ENCODE results near the gene CDK19.
"Not testable (repeated sequence)": the region's sequence is repeated elsewhere in the genome, so short reads cannot be mapped to it uniquely, and the experiment has no call there.

The CDK19 gene

GRCh38 chr6:110719601-110720000, 95.7 kb downstream of the CDK19 start:
- not testable (repeated sequence) for H3K27ac ChIP-seq (replicated peaks; ENCODE audit: low read length); H3K14ac ChIP-seq (ENCODE audit: low read length); H2BK15ac ChIP-seq (ENCODE audit: low read length); H3K23ac ChIP-seq (ENCODE audit: low read depth, low read length, poor library complexity); H3K4ac ChIP-seq (ENCODE audit: low read length); H3K36me3 ChIP-seq (replicated peaks in 1 of 2; ENCODE audit: control insufficient read depth in 2 of 2, insufficient read depth in 2 of 2, low read length in 2 of 2); H3K9me3 ChIP-seq (replicated peaks in 1 of 2; ENCODE audit: control insufficient read depth in 2 of 2, insufficient read depth in 1 of 2, low read depth in 1 of 2, low read length in 2 of 2); H2AFZ ChIP-seq (ENCODE audit: low read length); H4K91ac ChIP-seq (ENCODE audit: low read depth, low read length, poor library complexity); DNase-seq (ENCODE audit: low spot score); H3K9ac ChIP-seq (ENCODE audit: low read depth, low read length, poor library complexity); H2BK120ac ChIP-seq (ENCODE audit: low read depth, low read length); H3K4me2 ChIP-seq (ENCODE audit: insufficient read depth, low read length, poor library complexity, severe bottlenecking); H2BK12ac ChIP-seq (ENCODE audit: low read length); H3K4me1 ChIP-seq (ENCODE audit: control insufficient read depth in 2 of 2, insufficient read depth in 1 of 2, low read depth in 1 of 2, low read length in 2 of 2); H3K4me3 ChIP-seq (ENCODE audit: low read length in 2 of 2); H3K27me3 ChIP-seq (ENCODE audit: control insufficient read depth in 3 of 3, insufficient read depth in 3 of 3, low read depth in 1 of 3, low read length in 3 of 3); H3K79me1 ChIP-seq (ENCODE audit: low read depth, low read length); H4K8ac ChIP-seq (ENCODE audit: low read depth, low read length); H2AK5ac ChIP-seq (ENCODE audit: low read depth, low read length); H2BK5ac ChIP-seq (ENCODE audit: low read length); H3K18ac ChIP-seq (ENCODE audit: low read length)
- WGBS, 2 donors (ENCODE audit: extremely low coverage in 2 of 2, insufficient read length in 2 of 2, insufficient replicate concordance in 1 of 2) = no CpG with 5 or more reads among the region's 7 CpGs

- H3K14ac ChIP-seq (ENCODE audit: low read length) = no peak overlapping the region
- no peak overlapping the region for H2AFZ ChIP-seq (ENCODE audit: low read length)
- H2BK12ac ChIP-seq (ENCODE audit: low read length) = no peak overlapping the region
- H3K27ac ChIP-seq (replicated peaks; ENCODE audit: low read length) = no peak overlapping the region
- H3K4me1 ChIP-seq (ENCODE audit: control insufficient read depth in 2 of 2, insufficient read depth in 1 of 2, low read depth in 1 of 2, low read length in 2 of 2) = peaks cover 5% of the 10 kb centered on the region in 2 donors
- H3K27me3 ChIP-seq (ENCODE audit: control insufficient read depth in 3 of 3, insufficient read depth in 3 of 3, low read depth in 1 of 3, low read length in 3 of 3) = no peaks in the 10 kb centered on the region
- DNase-seq (ENCODE audit: low spot score) = no peak
- WGBS, 2 donors (ENCODE audit: extremely low coverage in 2 of 2, insufficient read length in 2 of 2, insufficient replicate concordance in 1 of 2) = no CpG with 5 or more reads among the region's 1 CpG
- peaks cover 0 to 6% of the 10 kb centered on the region in 2 donors for H3K36me3 ChIP-seq (replicated peaks in 1 of 2; ENCODE audit: control insufficient read depth in 2 of 2, insufficient read depth in 2 of 2, low read length in 2 of 2)
- no peak overlapping the region for H2BK5ac ChIP-seq (ENCODE audit: low read length)
- H3K23ac ChIP-seq (ENCODE audit: low read depth, low read length, poor library complexity) = no peak overlapping the region
- no peak overlapping the region for H2AK5ac ChIP-seq (ENCODE audit: low read depth, low read length)
- no peak overlapping the region for H3K4ac ChIP-seq (ENCODE audit: low read length)
- H2BK15ac ChIP-seq (ENCODE audit: low read length) = no peak overlapping the region
- no peak overlapping the region for H3K4me2 ChIP-seq (ENCODE audit: insufficient read depth, low read length, poor library complexity, severe bottlenecking)
- no peak overlapping the region for H2BK120ac ChIP-seq (ENCODE audit: low read depth, low read length)
- no peak overlapping the region for H3K9ac ChIP-seq (ENCODE audit: low read depth, low read length, poor library complexity)
- H3K4me3 ChIP-seq (ENCODE audit: low read length in 2 of 2) = no peak overlapping the region
- H3K79me1 ChIP-seq (ENCODE audit: low read depth, low read length) = no peaks in the 10 kb centered on the region
- H3K9me3 ChIP-seq (replicated peaks in 1 of 2; ENCODE audit: control insufficient read depth in 2 of 2, insufficient read depth in 1 of 2, low read depth in 1 of 2, low read length in 2 of 2) = no peaks in the 10 kb centered on the region
- H4K8ac ChIP-seq (ENCODE audit: low read depth, low read length) = no peak overlapping the region
- H3K18ac ChIP-seq (ENCODE audit: low read length) = no peak overlapping the region
- no peak overlapping the region for H4K91ac ChIP-seq (ENCODE audit: low read depth, low read length, poor library complexity)
Observed at GRCh38 chr6:110714143-110714542, 101.1 kb downstream of the CDK19 start.

- no peak overlapping the region for H3K27ac ChIP-seq (replicated peaks; ENCODE audit: low read length)
- no peak overlapping the region for H2AK5ac ChIP-seq (ENCODE audit: low read depth, low read length)
- H2BK15ac ChIP-seq (ENCODE audit: low read length) = no peak overlapping the region
- H3K4me3 ChIP-seq (ENCODE audit: low read length in 2 of 2) = no peak overlapping the region
- no CpG with 5 or more reads among the region's 3 CpGs for WGBS, 2 donors (ENCODE audit: extremely low coverage in 2 of 2, insufficient read length in 2 of 2, insufficient replicate concordance in 1 of 2)
- no peak overlapping the region for H2AFZ ChIP-seq (ENCODE audit: low read length)
- no peaks in the 10 kb centered on the region for H3K9me3 ChIP-seq (replicated peaks in 1 of 2; ENCODE audit: control insufficient read depth in 2 of 2, insufficient read depth in 1 of 2, low read depth in 1 of 2, low read length in 2 of 2)
- no peak overlapping the region for H3K4ac ChIP-seq (ENCODE audit: low read length)
- H3K4me1 ChIP-seq (ENCODE audit: control insufficient read depth in 2 of 2, insufficient read depth in 1 of 2, low read depth in 1 of 2, low read length in 2 of 2) = peaks cover 3 to 5% of the 10 kb centered on the region in 2 donors
- peaks cover 0 to 6% of the 10 kb centered on the region in 2 donors for H3K36me3 ChIP-seq (replicated peaks in 1 of 2; ENCODE audit: control insufficient read depth in 2 of 2, insufficient read depth in 2 of 2, low read length in 2 of 2)
- no peak overlapping the region for H2BK120ac ChIP-seq (ENCODE audit: low read depth, low read length)
- H3K27me3 ChIP-seq (ENCODE audit: control insufficient read depth in 3 of 3, insufficient read depth in 3 of 3, low read depth in 1 of 3, low read length in 3 of 3) = no peaks in the 10 kb centered on the region
- H2BK12ac ChIP-seq (ENCODE audit: low read length) = no peak overlapping the region
- no peak overlapping the region for H4K91ac ChIP-seq (ENCODE audit: low read depth, low read length, poor library complexity)
- no peaks in the 10 kb centered on the region for H3K79me1 ChIP-seq (ENCODE audit: low read depth, low read length)
- DNase-seq (ENCODE audit: low spot score) = no peak
- H3K23ac ChIP-seq (ENCODE audit: low read depth, low read length, poor library complexity) = no peak overlapping the region
- no peak overlapping the region for H3K14ac ChIP-seq (ENCODE audit: low read length)
- no peak overlapping the region for H4K8ac ChIP-seq (ENCODE audit: low read depth, low read length)
- H3K9ac ChIP-seq (ENCODE audit: low read depth, low read length, poor library complexity) = no peak overlapping the region
- H3K18ac ChIP-seq (ENCODE audit: low read length) = no peak overlapping the region
- no peak overlapping the region for H2BK5ac ChIP-seq (ENCODE audit: low read length)
- no peak overlapping the region for H3K4me2 ChIP-seq (ENCODE audit: insufficient read depth, low read length, poor library complexity, severe bottlenecking)
Observed at GRCh38 chr6:110712238-110712637, 103.0 kb downstream of the CDK19 start.

GRCh38 chr6:110710115-110710514, 105.2 kb downstream of the CDK19 start:
- Histone ChIP-seq H4K8ac (ENCODE audit: low read depth, low read length) (no peak overlapping the region), H3K23ac (ENCODE audit: low read depth, low read length, poor library complexity) (no peak overlapping the region), H3K36me3 (replicated peaks in 1 of 2; ENCODE audit: control insufficient read depth in 2 of 2, insufficient read depth in 2 of 2, low read length in 2 of 2) (peaks cover 0 to 6% of the 10 kb centered on the region in 2 donors), H2BK5ac (ENCODE audit: low read length) (no peak overlapping the region), H3K14ac (ENCODE audit: low read length) (no peak overlapping the region), H2AK5ac (ENCODE audit: low read depth, low read length) (no peak overlapping the region), H3K9ac (ENCODE audit: low read depth, low read length, poor library complexity) (no peak overlapping the region), H3K18ac (ENCODE audit: low read length) (no peak overlapping the region), H3K27ac (replicated peaks; ENCODE audit: low read length) (no peak overlapping the region), H2AFZ (ENCODE audit: low read length) (no peak overlapping the region), H2BK12ac (ENCODE audit: low read length) (no peak overlapping the region), H2BK15ac (ENCODE audit: low read length) (no peak overlapping the region), H3K79me1 (ENCODE audit: low read depth, low read length) (no peaks in the 10 kb centered on the region), H3K4me1 (ENCODE audit: control insufficient read depth in 2 of 2, insufficient read depth in 1 of 2, low read depth in 1 of 2, low read length in 2 of 2) (peaks cover 3 to 5% of the 10 kb centered on the region in 2 donors), H4K91ac (ENCODE audit: low read depth, low read length, poor library complexity) (no peak overlapping the region), H3K4me3 (ENCODE audit: low read length in 2 of 2) (no peak overlapping the region), H2BK120ac (ENCODE audit: low read depth, low read length) (no peak overlapping the region), H3K9me3 (replicated peaks in 1 of 2; ENCODE audit: control insufficient read depth in 2 of 2, insufficient read depth in 1 of 2, low read depth in 1 of 2, low read length in 2 of 2) (no peaks in the 10 kb centered on the region), H3K4ac (ENCODE audit: low read length) (no peak overlapping the region), H3K4me2 (ENCODE audit: insufficient read depth, low read length, poor library complexity, severe bottlenecking) (no peak overlapping the region), H3K27me3 (ENCODE audit: control insufficient read depth in 3 of 3, insufficient read depth in 3 of 3, low read depth in 1 of 3, low read length in 3 of 3) (no peaks in the 10 kb centered on the region)
- no peak for DNase-seq (ENCODE audit: low spot score)
- WGBS, 2 donors (ENCODE audit: extremely low coverage in 2 of 2, insufficient read length in 2 of 2, insufficient replicate concordance in 1 of 2) = no CpG with 5 or more reads among the region's 3 CpGs

Data from neuronal stem cell (in vitro differentiated cells).